HEK293T (cell line): Measurements from ENCODE around the gene ATP11A.

Experiments used
- CTCF ChIA-PET: fragments of 350-600 bp; formaldehyde crosslinking; extraction: SDS; loops from one replicate; lab custom pipeline; 2021; ENCODE audit warnings: antibody characterized with exemption, inconsistent platforms; lab: Yijun Ruan, JAX
- POLR2A ChIA-PET: fragments of 350-600 bp; formaldehyde crosslinking; extraction: SDS; loops from one replicate; lab custom pipeline; 2020; ENCODE audit warnings: antibody characterized with exemption, inconsistent platforms; lab: Yijun Ruan, JAX
- DNase-seq: peaks from one replicate; pipeline ENCODE4 v3.0.0; 2012; ENCODE audit warnings: mixed read lengths; ENCODE audit errors: extremely low spot score
- ARNT ChIP-seq: fragments of 450-650 bp; IDR thresholded peaks from 2 replicates; pipeline ENCODE4 v1.6.1; 2017; ENCODE audit warnings: mild to moderate bottlenecking
- BHLHE40 ChIP-seq: fragments of 450-650 bp; IDR thresholded peaks from 2 replicates; pipeline ENCODE4 v1.6.1; 2016; ENCODE audit warnings: mild to moderate bottlenecking, moderate library complexity, borderline replicate concordance
- CTBP1 ChIP-seq: fragments of 450-650 bp; IDR thresholded peaks from 2 replicates; pipeline ENCODE4 v1.6.1; 2016; ENCODE audit warnings: borderline replicate concordance
- ELF4 ChIP-seq: fragments of 450-650 bp; IDR thresholded peaks from 2 replicates; pipeline ENCODE4 v1.6.1; 2017; ENCODE audit warnings: antibody characterized with exemption
- FOXA1 ChIP-seq: fragments of 450-650 bp; IDR thresholded peaks from 2 replicates; pipeline ENCODE4 v1.6.1; 2016; ENCODE audit warnings: mild to moderate bottlenecking
- FOXK2 ChIP-seq: fragments of 450-650 bp; IDR thresholded peaks from 2 replicates; pipeline ENCODE4 v1.6.1; 2016; ENCODE audit warnings: mild to moderate bottlenecking
- FOXM1 ChIP-seq: fragments of 450-650 bp; IDR thresholded peaks from 2 replicates; pipeline ENCODE4 v1.6.1; 2017; ENCODE audit warnings: mild to moderate bottlenecking, borderline replicate concordance
- HDGF ChIP-seq: fragments of 450-650 bp; IDR thresholded peaks from 2 replicates; pipeline ENCODE4 v1.6.1; 2017; ENCODE audit warnings: antibody characterized with exemption, borderline replicate concordance
- L3MBTL2 ChIP-seq: fragments of 450-650 bp; conservative IDR thresholded peaks from 2 replicates; pipeline ENCODE4 v1.6.1; 2016; ENCODE audit warnings: mild to moderate bottlenecking
- LEF1 ChIP-seq: fragments of 450-650 bp; IDR thresholded peaks from 2 replicates; pipeline ENCODE4 v1.6.1; 2017; ENCODE audit warnings: mild to moderate bottlenecking, borderline replicate concordance
- NFRKB ChIP-seq: fragments of 450-650 bp; IDR thresholded peaks from 2 replicates; pipeline ENCODE4 v1.6.1; 2016; ENCODE audit warnings: mild to moderate bottlenecking, moderate library complexity
- SP1 ChIP-seq: fragments of 450-650 bp; IDR thresholded peaks from 2 replicates; pipeline ENCODE4 v1.6.1; 2017
- SUZ12 ChIP-seq: fragments of 450-650 bp; IDR thresholded peaks from 2 replicates; pipeline ENCODE4 v1.6.1; 2016; ENCODE audit warnings: mild to moderate bottlenecking
- TARDBP ChIP-seq: fragments of 450-650 bp; IDR thresholded peaks from 2 replicates; pipeline ENCODE4 v1.6.1; 2016
- ZNF384 ChIP-seq: fragments of 450-650 bp; IDR thresholded peaks from 2 replicates; pipeline ENCODE4 v1.6.1; 2016
- TF ChIP-seq, protein P1 (sequence below): fragments of 450-650 bp; IDR thresholded peaks from 2 replicates; pipeline ENCODE4 v1.6.1; 2016

ATP11A gene

GRCh38 chr13:112907286-112907685 lies 217.4 kb downstream of the ATP11A start:
- no peak for TF ChIP-seq FOXK2
- POLR2A ChIA-PET = no interaction called here
- CTCF ChIA-PET = no interaction called here
- no peak for DNase-seq

GRCh38 chr13:112907871-112908331 lies 218.1 kb downstream of the ATP11A start:
- ChIA-PET CTCF (no interaction called here), POLR2A (no interaction called here)
- no peak for DNase-seq
- no peak for TF ChIP-seq FOXA1
- TF ChIP-seq SP1 = no peak
- TF ChIP-seq ELF4 = no peak
- no peak for TF ChIP-seq CTBP1
- TF ChIP-seq FOXM1 = no peak
- no peak for TF ChIP-seq FOXK2
- TF ChIP-seq BHLHE40 = no peak
- no peak for TF ChIP-seq ZNF384

GRCh38 chr13:112908342-112908741 lies 218.5 kb downstream of the ATP11A start:
- POLR2A ChIA-PET = no interaction called here
- CTCF ChIA-PET = no interaction called here
- TF ChIP-seq L3MBTL2 = no peak
- DNase-seq = no peak

GRCh38 chr13:112910016-112910415 lies 220.2 kb downstream of the ATP11A start:
- ChIA-PET POLR2A (no interaction called here), CTCF (no interaction called here)
- TF ChIP-seq TARDBP (no peak), CTBP1 (no peak), NFRKB (no peak), ELF4 (no peak), FOXK2 (no peak), HDGF (no peak), SUZ12 (no peak), LEF1 (no peak), FOXA1 (no peak), ZNF384 (no peak)
- DNase-seq = no peak

DNA sequence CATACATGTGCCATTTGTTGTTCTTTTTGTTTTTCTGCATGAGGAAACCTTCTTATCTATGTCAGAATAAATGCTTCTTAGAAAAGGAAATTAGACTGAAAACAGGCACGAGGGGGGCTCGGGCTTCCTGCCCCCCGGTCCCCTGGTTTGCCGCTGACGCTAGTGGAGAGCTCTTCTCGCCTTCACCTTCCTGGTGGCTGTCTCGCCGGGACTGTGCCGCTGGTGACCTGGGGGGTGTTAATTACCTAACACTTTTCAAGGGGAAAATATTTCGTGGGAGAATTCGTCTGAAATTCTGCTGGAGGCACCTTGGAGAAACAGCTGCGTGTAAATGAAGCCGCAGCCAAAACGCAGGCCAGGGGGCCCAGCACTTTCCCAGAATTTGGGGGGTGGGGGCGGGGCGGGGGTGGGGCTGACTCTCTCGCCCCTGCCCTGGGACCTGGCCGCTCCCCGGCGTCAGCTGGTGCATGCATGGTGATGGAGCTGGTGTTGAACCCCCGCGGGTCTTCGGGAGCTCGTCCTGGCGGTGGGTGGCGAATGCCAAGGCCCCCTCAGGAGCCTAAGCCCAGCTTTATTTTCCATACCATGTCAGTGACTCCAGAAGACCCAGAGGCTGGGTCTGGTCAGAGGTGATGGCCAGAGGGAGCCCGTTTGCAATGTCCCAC lies 220.9 kb downstream of the ATP11A start:
- ChIA-PET CTCF (no interaction called here), POLR2A (no interaction called here)
- TF ChIP-seq CTBP1 (no peak), FOXM1 (no peak), ELF4 (no peak), ARNT (no peak), HDGF (no peak)
- no peak for DNase-seq

DNA sequence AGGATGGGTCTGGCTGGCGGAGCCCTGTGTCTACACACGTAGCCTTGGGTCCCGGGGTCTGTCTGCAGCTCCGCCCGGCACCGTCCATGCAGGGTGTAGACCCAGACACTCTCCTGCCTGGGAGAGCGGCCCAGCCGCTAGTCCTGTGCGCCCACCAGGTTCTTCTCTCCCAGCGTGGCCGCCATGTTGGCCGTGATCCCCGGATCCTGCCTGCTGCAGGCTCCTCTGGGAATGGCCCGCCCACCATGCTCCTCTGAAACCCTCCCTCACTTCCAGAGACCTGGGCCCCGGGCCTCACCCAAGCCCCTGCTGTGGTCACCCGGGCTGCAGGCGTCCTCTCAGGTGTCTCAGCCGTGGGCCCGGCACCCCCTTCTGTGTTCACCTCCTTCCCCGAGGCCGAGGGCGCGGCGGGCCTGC lies 221.5 kb downstream of the ATP11A start:
- DNase-seq = no peak
- ChIA-PET POLR2A (no interaction called here), CTCF (no interaction called here)
- TF ChIP-seq ARNT (no peak), ELF4 (no peak)

DNA sequence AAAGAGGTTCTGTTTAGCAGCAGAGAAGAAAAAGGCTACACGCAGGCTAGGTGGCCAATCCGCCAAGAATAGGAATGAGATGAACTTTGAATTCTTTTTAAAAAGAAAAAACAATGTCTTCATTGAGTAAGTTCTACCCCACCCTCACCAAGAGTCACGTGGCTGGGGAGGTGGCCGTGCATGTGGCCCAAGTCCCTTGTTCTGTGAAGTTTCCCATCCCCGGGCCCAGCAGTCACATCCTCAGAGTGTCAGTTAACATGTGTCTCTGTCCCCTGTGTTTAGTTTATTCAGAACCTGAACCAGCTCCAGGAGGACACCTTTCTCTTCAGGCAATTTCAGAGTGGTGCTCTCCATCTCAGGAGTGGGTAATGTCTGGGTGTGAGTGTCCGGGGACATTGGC lies 222.0 kb downstream of the ATP11A start:
- no peak for TF ChIP-seq ARNT
- TF ChIP-seq SUZ12 = no peak
- no peak for TF ChIP-seq LEF1
- TF ChIP-seq SP1 = no peak
- no peak for TF ChIP-seq ZNF384
- no peak for TF ChIP-seq BHLHE40
- no peak for TF ChIP-seq FOXK2
- TF ChIP-seq ELF4 = no peak
- TF ChIP-seq NFRKB = no peak
- no peak for TF ChIP-seq FOXM1
- no peak for TF ChIP-seq L3MBTL2
- TF ChIP-seq TARDBP = no peak
- TF ChIP-seq, protein P1, sequence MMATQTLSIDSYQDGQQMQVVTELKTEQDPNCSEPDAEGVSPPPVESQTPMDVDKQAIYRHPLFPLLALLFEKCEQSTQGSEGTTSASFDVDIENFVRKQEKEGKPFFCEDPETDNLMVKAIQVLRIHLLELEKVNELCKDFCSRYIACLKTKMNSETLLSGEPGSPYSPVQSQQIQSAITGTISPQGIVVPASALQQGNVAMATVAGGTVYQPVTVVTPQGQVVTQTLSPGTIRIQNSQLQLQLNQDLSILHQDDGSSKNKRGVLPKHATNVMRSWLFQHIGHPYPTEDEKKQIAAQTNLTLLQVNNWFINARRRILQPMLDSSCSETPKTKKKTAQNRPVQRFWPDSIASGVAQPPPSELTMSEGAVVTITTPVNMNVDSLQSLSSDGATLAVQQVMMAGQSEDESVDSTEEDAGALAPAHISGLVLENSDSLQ = no peak
- no peak for DNase-seq
- CTCF ChIA-PET = no interaction called here
- POLR2A ChIA-PET = no interaction called here

DNA sequence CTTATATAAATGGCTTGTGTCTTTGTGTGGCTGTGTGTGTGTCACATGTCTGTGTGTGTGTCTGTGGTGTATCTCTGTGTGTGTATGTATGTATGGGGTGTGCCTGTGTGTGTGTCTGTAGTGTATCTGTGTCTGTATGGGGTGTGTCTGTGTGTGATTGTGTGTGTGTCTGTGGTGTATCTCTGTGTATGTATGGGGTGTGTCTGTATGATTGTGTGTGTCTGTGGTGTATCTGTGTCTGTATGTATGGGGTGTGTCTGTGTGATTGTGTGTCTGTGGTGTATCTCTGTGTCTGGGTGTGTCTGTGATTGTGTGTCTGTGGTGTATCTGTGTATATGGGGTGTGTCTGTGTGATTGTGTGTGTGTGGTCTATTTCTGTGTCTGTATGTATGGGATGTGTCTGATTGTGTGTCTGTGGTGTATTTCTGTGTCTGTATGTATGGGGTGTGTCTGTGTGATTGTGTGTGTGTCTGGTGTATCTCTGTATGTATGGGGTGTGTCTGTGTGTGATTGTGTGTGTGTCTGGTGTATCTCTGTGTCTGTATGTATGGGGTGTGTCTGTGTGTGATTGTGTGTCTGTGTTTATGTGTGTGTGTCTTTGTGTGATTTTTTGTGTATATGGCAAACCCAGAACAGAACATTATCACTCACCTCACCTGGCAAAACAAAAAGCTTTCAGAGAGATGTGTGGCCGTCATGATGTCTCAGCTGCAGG lies 223.0 kb downstream of the ATP11A start:
- ChIA-PET POLR2A (no interaction called here), CTCF (no interaction called here)
- DNase-seq = no peak
- no peak for TF ChIP-seq FOXM1
- no peak for TF ChIP-seq FOXA1
- TF ChIP-seq TARDBP = no peak
- no peak for TF ChIP-seq ELF4
- TF ChIP-seq, protein P1 = no peak
- no peak for TF ChIP-seq SP1
- TF ChIP-seq ARNT = no peak
- TF ChIP-seq BHLHE40 = no peak
- no peak for TF ChIP-seq L3MBTL2
